GM18951 (cell line): Measurements from ENCODE around the gene PCYT2.

Source experiments
- POLR2A ChIP-seq: IDR thresholded peaks from 4 replicates; pipeline ENCODE4 v1.6.1; 2011; ENCODE audit warnings: mild to moderate bottlenecking; ENCODE audit not compliant: insufficient read length, insufficient read depth; ENCODE audit errors: extremely low read depth
- in situ Hi-C: fragments of 300-500 bp; cut with MboI; formaldehyde crosslinking; loops from one replicate; pipeline ENCODE4 v1.12.0; 2022; ENCODE audit warnings: low sequenced_read_pairs, mixed read lengths, inconsistent platforms; ENCODE audit not compliant: unreplicated experiment

Gene PCYT2

DNA sequence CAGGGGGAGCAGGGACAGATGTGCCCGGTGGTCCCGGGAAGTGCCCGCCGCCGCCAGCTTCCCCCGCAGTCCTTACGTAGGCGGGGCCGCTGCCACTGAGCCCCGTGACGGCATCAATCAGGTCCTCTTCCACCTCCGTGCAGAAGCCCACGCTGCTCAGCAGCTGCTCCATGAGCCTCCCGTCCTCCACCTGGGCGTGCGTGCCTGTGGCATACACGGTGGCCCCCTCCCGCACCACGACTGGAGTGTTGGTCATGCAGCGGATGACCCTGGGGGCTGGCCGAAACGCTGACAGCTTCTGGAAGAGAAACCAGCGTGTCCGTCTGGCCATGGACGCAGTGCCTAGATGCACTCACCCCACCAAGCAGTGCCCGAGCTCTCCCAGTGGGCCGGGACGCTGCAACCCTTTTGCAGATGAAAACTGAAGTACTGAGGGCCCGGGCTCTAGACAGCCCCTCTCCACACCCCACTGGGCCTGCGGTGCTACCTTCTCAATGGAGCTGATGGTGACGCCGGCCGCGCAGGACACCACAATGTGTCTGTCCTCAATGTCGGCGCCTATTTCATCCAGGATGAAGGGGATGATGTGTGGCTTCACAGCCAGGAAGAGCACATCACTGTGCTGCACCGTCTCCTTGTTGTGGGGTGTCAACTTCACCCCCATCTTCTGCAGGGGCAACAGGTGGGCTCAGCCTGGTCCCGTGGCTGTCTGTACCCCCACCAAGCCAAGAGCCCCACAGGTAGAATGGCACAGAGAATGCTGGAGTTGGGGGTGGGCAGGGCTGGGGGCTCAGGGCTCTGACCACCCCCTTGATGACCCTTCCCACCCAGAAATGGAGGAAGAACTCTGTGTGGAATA lies 23.9 kb upstream of the PCYT2 start:
- in situ Hi-C loops = no loop called here
- no peak for TF ChIP-seq POLR2A

DNA sequence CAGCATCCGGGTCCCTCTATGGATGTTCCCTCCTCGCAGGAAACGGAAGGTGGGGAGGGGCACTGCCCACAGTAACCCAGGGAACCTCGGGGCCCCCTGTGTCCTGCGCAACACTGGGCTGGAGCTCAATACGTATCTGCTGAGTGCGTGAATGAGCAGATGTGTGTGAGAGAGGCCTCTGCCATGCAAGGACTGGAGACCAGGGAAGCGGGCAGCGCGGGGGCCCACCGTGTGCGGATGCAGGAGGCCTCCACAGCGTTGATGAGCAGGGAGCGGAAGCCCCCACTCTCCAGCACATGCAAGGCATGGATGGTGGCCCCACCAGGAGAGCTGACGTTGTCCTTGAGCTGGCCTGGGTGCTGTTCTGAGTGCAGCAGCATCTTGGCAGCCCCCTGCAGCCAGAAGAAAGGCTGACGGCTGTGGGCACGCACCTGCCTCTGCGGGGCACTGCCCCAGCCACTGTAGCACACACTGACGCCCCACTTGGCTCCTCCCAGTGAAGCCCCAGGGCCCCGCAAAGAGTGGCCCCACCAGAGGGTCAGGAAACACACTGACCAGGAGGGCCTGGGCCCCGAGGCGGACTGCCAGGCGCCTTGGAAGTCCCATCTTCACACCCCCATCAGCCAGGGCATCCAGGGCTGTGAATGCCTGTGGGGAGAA lies 23.0 kb upstream of the PCYT2 start:
- in situ Hi-C loops = no loop called here
- no peak for TF ChIP-seq POLR2A

DNA sequence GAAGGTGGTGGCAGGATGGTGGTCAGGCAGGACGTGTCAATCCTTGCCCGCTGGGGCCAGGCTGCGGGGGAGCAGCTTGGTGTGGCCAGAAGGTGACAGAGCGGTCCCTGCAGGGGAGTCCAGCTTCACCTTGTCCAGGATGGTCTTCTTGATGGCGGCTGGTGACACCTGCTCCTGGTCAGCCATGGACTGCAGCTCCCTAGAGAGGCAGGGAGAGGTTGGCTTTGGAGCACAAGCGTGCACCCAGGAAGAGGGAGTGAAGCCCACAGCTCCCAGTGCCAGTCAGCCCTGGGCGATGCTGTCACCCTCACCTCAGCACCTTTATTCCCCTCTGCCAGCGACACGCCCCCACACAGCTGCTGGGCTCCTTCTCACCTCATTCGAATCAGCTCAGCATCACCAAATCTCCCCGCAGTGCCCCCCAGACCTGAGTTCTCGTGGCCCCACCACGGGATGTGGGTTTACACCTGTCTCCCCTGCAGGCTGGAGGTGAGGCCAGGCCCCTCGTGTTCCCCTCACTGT lies 22.0 kb upstream of the PCYT2 start:
- TF ChIP-seq POLR2A = peak; percentile 7
- in situ Hi-C loops = no loop called here

DNA sequence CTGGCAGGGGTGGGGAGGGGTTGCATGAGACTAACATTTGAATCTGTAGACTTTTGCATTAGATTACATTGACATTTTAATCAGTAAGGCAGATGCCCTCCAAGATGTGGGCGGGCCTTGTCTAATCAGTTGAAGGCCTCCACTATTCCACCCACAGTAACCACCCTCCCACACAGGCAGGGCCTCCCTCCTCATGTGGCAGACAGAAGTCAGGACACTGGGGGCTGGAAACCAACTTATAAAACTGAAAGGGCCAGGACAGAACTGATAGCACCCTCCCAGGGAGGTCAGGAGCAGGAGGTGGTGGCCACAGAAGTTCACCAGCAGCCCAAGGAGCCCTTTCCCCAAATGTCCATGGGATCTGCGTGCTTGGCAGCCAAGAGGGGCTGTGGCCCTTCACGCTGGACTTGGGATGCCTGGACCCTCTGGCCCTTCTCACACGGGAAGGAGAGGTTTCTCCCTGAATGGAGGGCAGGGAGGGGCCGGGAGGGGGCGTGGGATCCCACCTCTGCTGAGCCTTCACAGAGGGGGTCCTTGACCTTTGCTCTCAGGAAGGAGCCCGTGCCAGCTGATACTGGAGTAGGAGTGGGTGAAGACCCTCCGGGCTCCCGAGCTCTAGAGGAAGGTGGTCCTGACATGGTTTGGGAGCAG lies 21.3 kb upstream of the PCYT2 start:
- in situ Hi-C loops = no loop called here

DNA sequence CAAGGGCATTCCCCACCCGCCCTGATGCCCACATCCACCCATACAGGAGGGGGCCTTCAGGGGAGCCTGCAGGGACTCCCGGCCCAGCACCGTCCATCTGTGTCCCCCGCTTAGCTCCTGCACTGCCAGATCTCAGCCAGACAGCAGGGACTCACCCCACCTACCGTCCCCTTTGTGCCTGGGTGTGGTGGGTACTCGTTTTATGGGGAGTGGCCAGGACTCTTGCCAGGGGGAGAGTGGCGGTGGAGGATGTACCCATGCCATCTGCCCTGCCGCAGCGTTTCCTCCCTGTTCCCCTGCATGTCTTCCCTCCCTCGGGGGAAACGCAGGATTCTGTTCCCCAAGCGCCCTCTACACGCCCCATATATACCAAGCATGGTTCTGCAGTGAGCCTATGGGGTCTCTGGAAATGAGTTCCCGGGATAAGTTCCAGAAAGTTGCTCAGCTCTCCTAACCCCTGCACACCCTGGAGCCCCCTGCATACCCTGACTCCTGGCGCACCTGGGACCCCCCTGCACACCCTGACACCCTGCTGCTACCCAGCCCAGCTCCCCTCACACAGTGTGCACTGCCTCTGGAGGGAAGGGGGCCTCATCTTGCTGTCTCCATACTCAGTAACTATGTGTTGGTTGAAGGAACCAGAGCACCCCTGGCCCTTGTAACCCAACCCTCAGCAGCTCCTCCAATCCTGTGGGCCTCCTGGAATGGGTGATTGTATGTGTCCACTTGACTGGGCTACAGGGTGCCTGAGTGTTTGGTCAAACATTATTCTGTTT lies 20.5 kb upstream of the PCYT2 start:
- in situ Hi-C loops = no loop called here
- no peak for TF ChIP-seq POLR2A

More for the DNA sequence above, 21.3 kb upstream of the PCYT2 start:
- TF ChIP-seq POLR2A = no peak

DNA sequence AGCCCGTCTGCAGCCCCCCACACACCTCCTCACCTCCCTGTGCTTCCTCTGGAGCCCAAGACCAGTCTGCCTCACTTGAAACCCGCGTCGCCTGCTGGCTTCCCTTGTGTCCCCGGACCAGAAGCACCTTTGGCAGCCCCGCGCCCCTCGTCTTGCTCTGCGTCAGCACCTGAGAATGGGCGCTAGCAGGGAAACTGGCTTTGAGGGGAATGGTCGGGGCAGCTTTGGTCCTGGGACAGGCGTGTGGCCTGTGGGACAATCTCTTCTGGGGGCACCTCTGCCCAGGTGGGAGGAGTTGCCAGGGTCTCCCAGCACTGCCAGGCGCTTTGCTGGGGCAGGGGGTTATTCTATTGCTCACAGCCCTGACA lies 20.0 kb upstream of the PCYT2 start:
- no peak for TF ChIP-seq POLR2A

DNA sequence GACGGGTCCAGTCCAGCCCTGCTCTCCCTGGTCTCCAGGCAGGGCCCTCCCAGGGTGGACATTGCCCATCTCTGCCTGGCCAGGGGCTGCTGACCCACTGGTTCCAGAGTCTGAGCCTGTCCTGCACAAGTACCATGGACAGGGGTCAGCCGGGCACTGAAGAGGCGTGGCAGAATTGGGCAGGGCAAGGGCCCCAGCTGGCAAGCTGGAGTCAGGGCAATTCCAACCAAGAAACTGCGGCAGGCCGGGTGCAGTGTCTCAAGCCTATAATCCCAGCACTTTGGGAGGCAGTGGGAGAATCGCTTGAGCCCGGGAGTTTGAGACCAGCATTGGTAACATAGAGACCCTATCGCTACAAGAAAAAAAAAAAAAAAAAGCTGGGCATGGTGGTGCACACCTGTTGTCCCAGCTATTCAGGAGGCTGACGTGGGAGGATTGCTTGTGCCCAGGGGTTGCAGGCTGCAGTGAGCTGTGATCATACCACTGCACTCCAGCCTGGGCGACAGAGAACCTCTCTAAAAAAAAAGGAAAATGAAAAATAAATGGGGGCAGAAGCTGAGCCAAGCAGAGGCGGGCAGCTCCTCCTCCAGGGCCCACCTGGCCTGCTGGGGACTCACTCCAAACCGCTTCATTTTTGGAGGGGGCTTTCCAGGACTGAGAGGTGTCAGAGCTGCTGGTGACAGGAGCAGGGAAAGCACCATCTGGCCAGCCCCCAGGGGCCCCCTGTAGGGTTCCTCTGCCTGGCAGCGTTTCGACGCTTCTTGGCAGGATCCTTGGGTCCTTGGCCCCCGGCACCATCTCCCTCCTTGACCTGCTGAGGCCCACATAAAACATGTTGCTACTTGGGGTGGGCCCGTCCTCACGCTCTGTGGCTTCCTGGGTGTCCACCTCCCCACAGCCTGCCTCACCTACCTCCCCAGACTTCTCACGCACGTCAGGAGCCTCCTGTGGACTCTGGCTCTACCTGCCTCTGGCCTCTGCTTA lies 19.2 kb upstream of the PCYT2 start:
- in situ Hi-C loops = no loop called here
- TF ChIP-seq POLR2A = no peak

More for the DNA sequence above, 20.0 kb upstream of the PCYT2 start:
- in situ Hi-C loops = no loop called here

DNA sequence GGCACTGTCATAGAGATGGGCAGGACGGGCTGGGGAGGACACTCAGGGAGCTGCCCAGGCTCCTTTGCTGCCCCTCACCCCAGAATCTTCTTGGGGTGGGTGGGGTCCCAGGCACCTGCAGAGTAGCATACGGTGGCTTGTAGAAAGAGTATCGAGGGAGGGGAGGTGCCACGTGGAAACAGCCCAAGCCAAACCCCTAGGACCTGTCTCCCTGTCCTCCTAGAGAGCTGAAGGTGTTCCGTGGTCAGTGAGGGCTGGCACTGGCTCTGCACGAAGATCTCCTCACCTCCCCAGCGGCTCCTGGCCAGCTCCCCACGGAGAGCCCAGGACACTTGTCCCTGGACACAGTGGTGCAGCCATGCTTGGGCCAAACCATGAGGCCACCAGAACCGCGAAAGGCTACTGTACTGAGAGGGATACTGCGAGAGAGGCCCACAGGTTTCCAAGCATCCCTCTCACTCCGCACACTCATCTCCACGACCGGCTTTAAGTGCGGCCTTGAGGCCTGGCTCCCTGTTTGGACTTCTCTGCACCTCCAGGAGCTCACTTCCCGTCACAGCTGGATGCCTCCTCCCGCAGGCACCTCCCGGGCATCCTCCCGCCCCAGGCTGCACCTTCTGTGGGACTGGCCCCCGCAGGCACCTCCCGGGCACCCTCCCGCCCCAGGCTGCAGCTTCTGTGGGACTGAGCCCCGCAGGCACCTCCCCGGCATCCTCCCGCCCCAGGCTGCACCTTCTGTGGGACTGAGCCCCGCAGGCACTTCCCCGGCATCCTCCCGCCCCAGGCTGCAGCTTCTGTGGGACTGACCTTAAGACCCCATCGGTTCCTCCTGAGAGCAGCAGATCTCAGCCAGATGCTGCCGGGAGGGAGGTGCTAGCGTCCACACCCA lies 18.3 kb upstream of the PCYT2 start:
- in situ Hi-C loops = no loop called here
- TF ChIP-seq POLR2A = no peak

DNA sequence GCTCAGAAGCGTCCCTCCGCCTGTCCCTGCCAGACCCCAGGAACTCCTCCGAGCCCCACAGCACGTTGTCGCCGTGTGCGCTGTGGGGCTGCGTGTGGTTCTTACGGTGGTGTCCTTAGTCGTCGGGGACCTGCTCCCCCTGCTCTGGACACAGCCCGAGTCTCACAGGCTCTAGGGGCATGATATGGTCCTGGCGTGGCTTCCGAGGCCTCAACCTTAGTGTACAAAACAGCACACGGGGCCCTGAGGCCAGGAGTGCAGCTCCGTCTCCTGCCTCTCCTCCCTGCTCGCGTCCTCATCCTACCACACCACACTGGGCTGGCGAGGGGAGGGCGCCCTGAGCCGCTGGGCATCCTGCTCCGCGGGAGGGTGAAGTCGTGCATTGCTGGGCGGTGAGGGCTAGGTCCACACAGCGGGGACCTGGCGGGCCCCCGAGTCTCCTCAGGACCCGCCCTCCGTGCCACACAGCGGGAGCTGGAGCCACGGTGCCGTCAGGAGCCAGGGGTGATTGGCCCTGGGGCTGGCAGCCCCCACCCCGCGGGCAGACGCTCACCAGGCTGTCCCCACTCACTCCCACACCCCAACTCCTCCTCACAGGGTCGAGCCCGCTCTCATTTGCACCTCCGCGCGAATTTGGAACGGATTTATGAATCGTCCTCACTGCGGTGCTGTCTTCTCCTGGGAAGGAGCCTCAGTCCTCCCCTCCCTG lies 17.5 kb upstream of the PCYT2 start:
- no peak for TF ChIP-seq POLR2A
- in situ Hi-C loops = no loop called here
